ENCODE results near the gene GIPR. TPM values are rescaled to one million over a fixed set of nuclear protein-coding genes. Genes with fewer than 3 reads are reported as not detected.

GIPR gene
- total RNA-seq, 2 experiments from 2014 or later: 1.8 to 2.3 TPM

DNA sequence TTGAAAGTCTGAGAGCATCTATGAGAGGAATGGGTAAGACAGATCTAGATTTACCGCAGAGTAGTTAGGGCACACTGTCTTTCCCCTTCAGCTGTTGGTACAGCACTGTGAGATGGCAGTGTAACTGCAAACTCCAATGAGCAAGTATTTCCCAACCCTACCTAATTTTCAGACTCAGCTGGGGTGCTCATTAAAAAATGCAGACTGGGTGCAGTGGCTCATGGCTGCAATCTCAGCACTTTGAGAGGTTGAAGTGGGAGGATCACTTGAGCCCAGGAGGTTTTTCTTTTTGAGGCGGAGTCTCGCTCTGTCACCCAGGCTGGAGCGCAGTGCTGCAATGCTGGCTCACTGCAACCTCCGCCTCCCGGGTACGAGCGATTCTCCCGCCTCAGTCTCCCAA is 37.1 kb downstream of the GIPR start:
- Mint-ChIP-seq H3K4me3 (no peak overlapping the region), H3K36me3 (ENCODE audit: low read depth) (peaks cover 18% of the 10 kb centered on the region), H3K9me3 (no peaks in the 10 kb centered on the region), H3K27me3 (ENCODE audit: low read depth) (no peaks in the 10 kb centered on the region), H3K4me1 (ENCODE audit: low read depth) (peaks cover 5% of the 10 kb centered on the region), H3K27ac (no peak overlapping the region)
- DNase-seq: no peak
- CTCF ChIA-PET: interaction anchor here (1.7 kb wide), 1 partner anchor 12 kb away, joined by 7 read pairs; no protein-coding TSS in a partner anchor
- intact Hi-C loops (cut with micrococcal nuclease): no loop called here

DNA sequence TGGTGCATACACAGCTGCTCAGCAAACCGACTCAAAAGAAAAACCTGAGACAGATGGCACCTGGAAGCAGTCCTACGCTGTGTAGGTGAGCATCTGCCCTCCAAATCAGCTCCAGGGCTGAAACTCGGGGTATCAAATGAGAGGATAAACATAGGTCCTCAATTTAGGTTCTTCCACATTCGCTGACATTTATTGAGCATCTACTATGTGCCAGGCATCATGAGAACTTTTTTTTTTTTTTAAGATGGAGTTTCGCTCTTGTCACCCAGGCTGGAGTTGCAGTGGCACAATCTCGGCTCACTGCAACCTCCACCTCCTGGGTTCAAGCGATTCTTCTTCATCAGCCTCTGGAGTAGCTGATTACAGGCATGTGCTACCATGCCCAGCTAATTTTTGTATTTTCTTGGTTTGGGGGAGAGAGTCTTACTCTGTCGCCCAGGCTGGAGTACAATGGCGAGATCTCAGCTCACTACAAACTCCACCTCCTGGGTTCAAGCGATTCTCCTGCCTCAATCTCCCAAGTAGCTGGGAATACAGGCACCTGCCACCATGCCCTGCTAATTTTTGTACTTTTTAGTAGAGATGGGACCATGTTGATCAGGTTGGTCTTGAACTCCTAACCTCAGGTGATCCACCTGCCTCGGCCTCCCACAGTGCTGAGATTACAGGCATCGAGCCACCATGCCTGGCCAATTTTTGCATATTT is 37.8 kb downstream of the GIPR start:
- intact Hi-C loops (cut with micrococcal nuclease): no loop called here
- no peaks in the 10 kb centered on the region for H3K9me3 Mint-ChIP-seq
- H3K4me3 Mint-ChIP-seq: no peak overlapping the region
- H3K27me3 Mint-ChIP-seq (ENCODE audit: low read depth): no peaks in the 10 kb centered on the region
- no peak for DNase-seq
- H3K27ac Mint-ChIP-seq: no peak overlapping the region
- H3K4me1 Mint-ChIP-seq (ENCODE audit: low read depth): peaks cover 9% of the 10 kb centered on the region
- H3K36me3 Mint-ChIP-seq (ENCODE audit: low read depth): peaks cover 18% of the 10 kb centered on the region
- CTCF ChIA-PET: interaction anchor here (0.5 to 1.7 kb wide), 2 partner anchors 9 to 13 kb away, joined by 4 to 7 read pairs; no protein-coding TSS in a partner anchor

DNA sequence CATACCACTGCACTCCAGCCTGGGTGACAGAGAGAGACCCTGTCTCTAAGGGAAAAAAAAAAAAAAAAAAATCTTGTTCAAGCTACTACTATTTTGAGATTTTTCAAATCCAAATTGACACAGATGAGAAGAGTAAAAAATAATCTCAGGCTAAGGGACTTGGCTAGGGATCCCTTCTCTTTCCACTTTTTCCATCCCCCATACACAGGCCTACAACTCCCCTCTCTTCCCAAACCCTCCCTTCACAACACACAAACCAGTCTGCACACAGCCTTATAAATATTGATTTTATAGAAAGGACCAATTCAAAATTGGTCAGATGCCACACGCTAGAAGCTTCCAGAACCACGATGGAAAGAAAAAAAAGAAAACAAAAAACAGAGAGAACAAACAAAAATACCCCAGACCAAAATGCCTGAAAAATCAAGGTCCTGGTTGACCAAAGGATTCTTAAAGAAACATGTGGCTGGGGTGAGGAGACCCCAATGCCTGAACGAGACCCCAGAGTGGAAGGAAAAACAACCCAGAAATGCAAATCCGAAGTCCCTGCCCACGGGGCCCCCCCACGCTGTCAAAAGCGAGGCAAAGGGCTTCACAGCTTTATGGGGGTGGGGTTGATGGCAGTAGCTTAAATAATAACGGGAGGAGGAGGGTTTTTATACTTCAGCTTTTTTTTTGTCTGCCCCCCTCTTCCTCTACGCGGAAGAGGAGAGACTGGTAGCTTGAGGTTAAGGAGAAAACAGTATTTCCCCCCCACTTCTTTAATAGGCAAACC is 42.5 kb downstream of the GIPR start:
- Mint-ChIP-seq H3K27me3 (ENCODE audit: low read depth) (no peaks in the 10 kb centered on the region), H3K4me1 (ENCODE audit: low read depth) (peaks cover 22% of the 10 kb centered on the region), H3K27ac (no peak overlapping the region), H3K4me3 (no peak overlapping the region), H3K9me3 (no peaks in the 10 kb centered on the region), H3K36me3 (ENCODE audit: low read depth) (peaks cover 7% of the 10 kb centered on the region)
- DNase-seq: no peak
- CTCF ChIA-PET: interaction anchor here (1.2 to 1.9 kb wide), 2 partner anchors 17 to 18 kb away, joined by 5 to 11 read pairs; partner anchors contain the start of gene QPCTL
- intact Hi-C loops (cut with micrococcal nuclease): no loop called here

DNA sequence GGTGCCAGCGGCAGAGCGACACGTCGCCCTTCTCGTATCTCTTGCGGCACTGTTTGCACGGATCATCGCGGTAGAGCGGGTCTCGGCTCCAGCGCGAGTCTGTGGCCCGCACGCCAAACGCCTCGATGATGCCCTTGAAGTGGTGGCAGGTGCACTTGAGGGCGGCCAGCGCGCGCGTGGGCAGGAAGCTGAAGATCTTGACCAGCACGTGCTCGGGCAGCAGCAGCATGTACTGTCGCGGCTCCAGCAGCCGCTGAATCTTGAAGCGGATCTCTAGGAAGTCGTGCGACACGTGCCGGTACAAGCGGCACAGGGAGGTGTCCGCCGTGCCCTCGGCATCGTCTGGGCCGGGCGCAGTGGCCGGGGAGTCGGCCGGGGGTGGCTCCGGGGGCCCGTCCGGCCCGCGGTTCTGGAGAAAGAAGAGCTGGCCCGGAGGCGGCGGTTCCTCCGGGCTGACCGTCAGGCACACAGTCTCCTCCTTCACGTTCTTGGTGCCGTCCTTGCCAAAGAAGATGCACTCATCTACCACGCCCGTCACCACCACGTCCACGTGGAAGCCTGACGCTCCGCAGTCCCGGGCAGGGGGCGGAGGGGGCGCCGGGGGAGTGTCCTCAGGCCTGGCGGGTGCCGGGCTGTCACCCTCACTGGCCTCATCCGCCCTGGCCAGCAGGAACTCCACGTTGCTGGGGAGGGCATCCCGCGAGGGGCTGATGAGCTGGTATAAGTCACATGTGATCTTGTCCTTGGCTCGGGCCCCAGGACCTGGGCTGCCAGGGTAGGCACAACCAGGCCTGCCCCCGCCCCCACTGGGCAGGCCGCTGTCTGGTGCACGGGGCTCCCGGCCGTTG is 44.1 kb downstream of the GIPR start:
- Mint-ChIP-seq H3K4me3 (no peak overlapping the region), H3K27ac (no peak overlapping the region), H3K36me3 (ENCODE audit: low read depth) (peaks cover 7% of the 10 kb centered on the region), H3K4me1 (ENCODE audit: low read depth) (peaks cover 31% of the 10 kb centered on the region), H3K9me3 (no peaks in the 10 kb centered on the region), H3K27me3 (ENCODE audit: low read depth) (no peaks in the 10 kb centered on the region)
- no peak for DNase-seq
- intact Hi-C loops (cut with micrococcal nuclease): no loop called here
- CTCF ChIA-PET: no interaction called here

DNA sequence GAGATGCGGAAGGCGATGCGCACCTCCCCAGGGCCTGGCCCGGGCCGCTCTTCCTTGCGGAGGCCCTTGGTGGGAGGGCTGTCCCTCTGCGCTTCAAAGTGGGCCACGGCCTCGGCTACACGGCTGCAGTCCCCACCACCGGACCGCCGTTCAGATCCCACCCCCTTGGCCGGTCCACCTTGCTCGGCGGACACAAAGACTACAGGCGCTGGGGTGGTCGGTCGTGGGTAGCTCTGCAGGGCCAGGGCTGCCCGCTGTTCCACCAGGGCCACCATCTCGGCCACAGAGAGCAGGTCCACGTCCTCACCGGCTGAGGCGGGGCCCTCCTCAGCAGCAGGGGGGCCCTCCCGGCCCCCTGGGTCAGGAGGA is 44.7 kb downstream of the GIPR start:
- peaks cover 7% of the 10 kb centered on the region for H3K36me3 Mint-ChIP-seq (ENCODE audit: low read depth)
- CTCF ChIA-PET: no interaction called here
- intact Hi-C loops (cut with micrococcal nuclease): no loop called here

DNA sequence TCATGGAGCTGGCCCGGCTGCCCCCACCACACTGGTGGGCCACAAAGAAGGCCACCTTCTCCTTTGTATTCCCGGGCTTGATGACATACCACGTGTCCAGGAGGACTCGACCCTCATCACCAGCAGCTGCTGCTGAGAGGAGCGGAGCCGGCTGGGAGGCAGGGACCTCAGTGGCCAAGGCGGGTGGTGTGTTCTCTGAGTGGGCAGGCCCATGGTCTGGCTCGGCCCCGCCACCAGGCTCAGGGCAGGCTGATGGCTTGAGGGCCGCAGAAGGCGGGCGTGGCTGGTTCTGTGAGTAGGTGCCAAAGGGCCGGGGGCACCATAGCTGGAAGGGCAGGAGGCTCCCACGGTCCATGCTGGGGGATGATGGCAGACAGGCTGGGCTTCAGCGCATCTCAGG is 45.1 kb downstream of the GIPR start:
- Mint-ChIP-seq H3K27ac (no peak overlapping the region), H3K27me3 (ENCODE audit: low read depth) (no peaks in the 10 kb centered on the region), H3K9me3 (no peaks in the 10 kb centered on the region), H3K4me1 (ENCODE audit: low read depth) (peaks cover 36% of the 10 kb centered on the region), H3K4me3 (no peak overlapping the region), H3K36me3 (ENCODE audit: low read depth) (peaks cover 7% of the 10 kb centered on the region)
- intact Hi-C loops (cut with micrococcal nuclease): no loop called here
- CTCF ChIA-PET: interaction anchor here (1.6 kb wide), 1 partner anchor 14 kb away, joined by 3 read pairs; no protein-coding TSS in a partner anchor
- no peak for DNase-seq

More for the DNA sequence above, 44.7 kb downstream of the GIPR start:
- Mint-ChIP-seq H3K4me1 (ENCODE audit: low read depth) (peaks cover 32% of the 10 kb centered on the region), H3K27ac (no peak overlapping the region), H3K9me3 (no peaks in the 10 kb centered on the region), H3K27me3 (ENCODE audit: low read depth) (no peaks in the 10 kb centered on the region), H3K4me3 (no peak overlapping the region)
- no peak for DNase-seq

DNA sequence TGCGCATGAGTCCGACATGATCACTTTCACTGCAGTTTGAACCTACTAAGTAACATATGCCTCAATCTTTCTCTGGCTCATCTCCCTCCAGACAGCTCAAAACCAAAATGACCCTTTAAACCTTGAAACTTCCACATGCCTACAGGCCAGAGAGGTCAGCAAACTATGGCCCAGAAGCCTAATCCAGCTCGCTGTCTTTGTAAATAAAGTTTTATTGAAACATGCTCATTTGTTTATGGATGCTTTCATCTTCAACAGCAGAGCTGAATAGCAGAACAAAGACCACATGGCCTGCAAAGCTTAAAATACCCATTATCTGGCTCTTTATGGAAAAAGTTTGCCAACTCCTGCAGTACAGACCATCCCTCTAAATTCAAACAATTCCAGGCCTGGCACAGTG is 47.1 kb downstream of the GIPR start:
- intact Hi-C loops (cut with micrococcal nuclease): no loop called here
- Mint-ChIP-seq H3K36me3 (ENCODE audit: low read depth) (peaks cover 10% of the 10 kb centered on the region), H3K27me3 (ENCODE audit: low read depth) (no peaks in the 10 kb centered on the region), H3K27ac (no peak overlapping the region), H3K4me3 (no peak overlapping the region), H3K9me3 (no peaks in the 10 kb centered on the region), H3K4me1 (ENCODE audit: low read depth) (peaks cover 40% of the 10 kb centered on the region)
- DNase-seq: no peak
- CTCF ChIA-PET: interaction anchor here (1.3 to 4.7 kb wide), 2 partner anchors 22 to 34 kb away, joined by 3 to 28 read pairs; partner anchors contain the start of genes QPCTL and SNRPD2

DNA sequence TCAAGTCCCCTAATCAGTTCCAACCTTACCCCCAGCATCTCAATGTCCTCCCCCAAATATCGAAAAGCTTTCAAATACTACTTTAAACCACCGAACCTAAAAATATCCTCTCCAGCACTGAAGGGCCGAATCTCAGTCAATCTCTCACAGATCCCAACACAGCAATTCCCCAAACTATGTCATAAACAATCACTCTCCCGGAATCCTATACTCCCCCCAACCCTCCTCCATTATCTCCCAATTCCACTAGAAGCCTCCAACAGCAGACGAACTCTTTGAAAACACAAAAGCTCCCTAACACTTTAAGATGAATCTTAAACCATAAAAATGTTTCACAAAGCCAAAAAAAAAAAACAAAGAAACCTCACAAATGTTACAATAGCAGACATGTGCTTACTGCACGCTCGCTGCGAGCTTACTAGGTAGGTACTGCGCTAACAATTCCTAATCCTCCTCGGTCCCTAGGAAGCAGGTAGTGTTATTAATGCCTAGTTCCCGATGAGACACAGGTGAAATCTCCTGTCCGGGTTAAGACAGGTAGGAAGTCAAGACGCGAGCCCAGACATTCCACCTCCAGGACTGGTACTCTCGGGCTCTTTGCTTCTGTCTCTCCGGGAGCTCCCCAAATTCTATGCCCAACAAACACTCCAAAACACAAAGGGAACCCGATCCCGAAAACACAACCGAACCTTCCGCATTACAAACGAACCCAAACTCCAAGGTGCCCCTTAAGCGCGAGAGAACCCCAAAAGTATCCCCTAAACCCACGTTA is 48.5 kb downstream of the GIPR start:
- intact Hi-C loops (cut with micrococcal nuclease): loop anchor here (1.0 kb wide), 10 partner anchors 14 to 310 kb away; partner anchors contain the start of genes DMWD, FBXO46, IRF2BP1 and OPA3
- peaks cover 15% of the 10 kb centered on the region for H3K36me3 Mint-ChIP-seq (ENCODE audit: low read depth)
- H3K27ac Mint-ChIP-seq: peak overlapping the region; percentile 97
- peaks cover 38% of the 10 kb centered on the region for H3K4me1 Mint-ChIP-seq (ENCODE audit: low read depth)
- peak overlapping the region; percentile 96 for H3K4me3 Mint-ChIP-seq
- DNase-seq: peak; percentile 29
- CTCF ChIA-PET: interaction anchor here (0.6 to 4.7 kb wide), 8 partner anchors 14 to 90 kb away, joined by 3 to 28 read pairs (median 4); partner anchors contain the start of genes FBXO46, QPCTL, SIX5 and SNRPD2
- H3K9me3 Mint-ChIP-seq: no peaks in the 10 kb centered on the region
- H3K27me3 Mint-ChIP-seq (ENCODE audit: low read depth): no peaks in the 10 kb centered on the region

DNA sequence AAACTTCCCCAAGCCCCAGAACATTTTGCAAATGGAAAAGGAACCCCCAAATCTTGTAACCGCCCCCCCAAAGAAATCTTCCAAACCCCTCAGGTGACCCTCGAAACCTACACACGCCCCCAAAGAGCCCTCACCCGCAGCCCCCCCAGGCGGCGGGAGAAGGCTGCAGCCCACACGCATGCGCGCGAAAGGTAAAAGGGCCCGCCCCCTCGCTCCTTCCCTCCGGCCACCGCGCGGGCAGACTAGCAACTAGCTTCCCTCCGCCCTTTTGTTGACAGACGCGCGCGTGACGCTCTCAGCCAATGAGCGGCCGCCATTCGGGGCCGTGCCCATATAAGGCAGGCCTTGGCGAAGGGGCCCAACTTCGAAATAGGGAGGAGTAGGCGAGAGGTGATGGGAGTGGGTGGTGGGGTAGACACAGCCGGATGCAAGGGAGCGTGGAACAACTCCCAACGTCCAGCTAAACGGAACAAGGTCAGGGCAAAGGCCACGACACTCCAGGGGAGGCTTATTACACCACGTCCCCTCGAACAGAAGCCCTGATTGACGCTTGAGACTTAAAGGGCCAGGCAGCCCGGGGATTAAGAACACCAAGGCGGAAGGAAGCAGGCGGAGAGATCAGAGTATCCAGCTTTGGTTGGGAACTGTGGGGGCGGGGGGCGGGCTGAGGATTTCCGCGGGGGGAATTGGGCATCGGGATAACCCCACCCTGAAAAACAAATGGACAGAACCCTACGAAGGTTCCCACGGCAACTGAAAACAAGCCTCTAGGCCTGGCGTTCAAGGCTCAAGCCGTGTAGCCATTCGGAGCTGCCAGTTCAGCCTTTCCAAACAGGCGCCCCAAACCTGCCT is 49.3 kb downstream of the GIPR start:
- Mint-ChIP-seq H3K27me3 (ENCODE audit: low read depth) (no peaks in the 10 kb centered on the region), H3K4me3 (peak overlapping the region; percentile 96), H3K36me3 (ENCODE audit: low read depth) (peaks cover 18% of the 10 kb centered on the region), H3K9me3 (no peaks in the 10 kb centered on the region), H3K4me1 (ENCODE audit: low read depth) (peaks cover 41% of the 10 kb centered on the region), H3K27ac (peak overlapping the region; percentile 97)
- intact Hi-C loops (cut with micrococcal nuclease): loop anchor here (1.0 kb wide), 10 partner anchors 13 to 311 kb away; partner anchors contain the start of genes DMWD, FBXO46, IRF2BP1 and OPA3
- peak; percentile 99 for DNase-seq
- CTCF ChIA-PET: interaction anchor here (0.6 to 4.7 kb wide), 9 partner anchors 13 to 316 kb away, joined by 3 to 28 read pairs (median 4); partner anchors contain the start of genes FBXO46, QPCTL, SIX5 and SNRPD2

DNA sequence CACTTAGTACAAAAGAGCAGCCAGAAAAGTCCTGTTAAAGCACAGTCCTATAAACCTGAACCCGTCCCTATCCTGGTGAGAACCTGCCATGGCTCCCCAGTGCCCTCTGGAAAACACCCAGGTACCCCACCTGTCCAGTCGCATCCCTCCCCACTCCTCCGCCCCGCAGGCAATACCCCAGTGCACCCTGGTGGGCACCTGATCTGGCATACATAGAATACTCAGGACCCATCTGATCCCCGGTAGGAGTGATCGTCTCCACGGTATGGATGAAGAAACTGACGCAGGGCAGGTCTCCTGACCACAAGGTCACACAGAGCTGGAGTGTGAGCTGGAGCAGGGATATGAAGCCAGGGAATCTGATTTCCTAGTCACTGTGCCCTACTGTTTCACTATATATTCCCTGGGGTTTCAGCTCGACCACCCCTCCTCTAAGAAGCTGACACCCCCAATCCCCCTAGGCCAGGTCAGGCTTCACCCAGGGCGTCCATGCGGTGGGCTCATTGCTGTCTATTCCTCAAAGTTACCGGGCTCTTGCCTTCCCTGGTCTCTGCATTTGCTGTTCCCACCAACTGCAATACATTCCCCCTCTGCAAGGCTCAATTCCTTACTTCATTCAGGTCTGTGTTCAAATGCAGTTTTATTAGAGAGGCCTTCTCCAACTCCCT is 50.1 kb downstream of the GIPR start:
- DNase-seq: no peak
- CTCF ChIA-PET: interaction anchor here (0.6 to 4.7 kb wide), 6 partner anchors 12 to 316 kb away, joined by 3 to 28 read pairs (median 4); partner anchors contain the start of genes FBXO46, QPCTL and SNRPD2
- peaks cover 18% of the 10 kb centered on the region for H3K36me3 Mint-ChIP-seq (ENCODE audit: low read depth)

More for the DNA sequence above, 50.1 kb downstream of the GIPR start:
- Mint-ChIP-seq H3K27ac (peak overlapping the region; percentile 97), H3K27me3 (ENCODE audit: low read depth) (no peaks in the 10 kb centered on the region), H3K4me3 (peak overlapping the region; percentile 96), H3K9me3 (no peaks in the 10 kb centered on the region), H3K4me1 (ENCODE audit: low read depth) (peaks cover 45% of the 10 kb centered on the region)
- intact Hi-C loops (cut with micrococcal nuclease): loop anchor here (1.0 kb wide), 10 partner anchors 12 to 312 kb away; partner anchors contain the start of genes DMWD, FBXO46, IRF2BP1 and OPA3
